ENCODE results near the gene WDR27. TPM values are rescaled to one million over a fixed set of nuclear protein-coding genes. Genes with fewer than 3 reads are reported as not detected.

The WDR27 gene
- total RNA-seq, 2 experiments from 2014 or later, result 77.2 to 108 TPM

GRCh38 chr6:169559592-169559991 is 142.2 kb downstream of the WDR27 start:
- Histone ChIP-seq H3K36me3 (ENCODE audit: insufficient read depth, low read length) (peaks cover 7% of the 10 kb centered on the region; the same call in 1 of the 2 replicates), H3K27ac (ENCODE audit: low read depth, low read length, poor library complexity, severe bottlenecking) (no peak overlapping the region), H4K20me1 (ENCODE audit: insufficient read depth, low read length) (no peaks in the 10 kb centered on the region), H2AFZ (ENCODE audit: low read length) (no peak overlapping the region), H3K4me3 (ENCODE audit: low read depth, low read length, poor library complexity, severe bottlenecking) (no peak overlapping the region), H3K4me2 (ENCODE audit: low read length) (no peak overlapping the region), H3K79me2 (ENCODE audit: insufficient read depth, low read depth, low read length) (no peaks in the 10 kb centered on the region), H3K9me3 (ENCODE audit: low read length) (no peaks in the 10 kb centered on the region), H3K9me2 (ENCODE audit: insufficient read depth, low read length) (no peaks in the 10 kb centered on the region), H3K4me1 (ENCODE audit: insufficient read depth, low read length, poor library complexity, severe bottlenecking) (peaks cover 15% of the 10 kb centered on the region)
- no peak for DNase-seq (ENCODE audit: low spot score)
- POLR2A ChIA-PET, result no interaction called here
- TF ChIP-seq EZH2phosphoT487 (IDR thresholded peaks at IDR 0.05; ENCODE audit: borderline replicate concordance, low read depth, low read length) (no peak), CTCF (conservative IDR thresholded peaks at IDR 0.05; ENCODE audit: low read length) (no peak)
- intact Hi-C loops (cut with micrococcal nuclease; ENCODE audit: unreplicated experiment), result no loop called here
- CTCF ChIA-PET (ENCODE audit: unreplicated experiment), result no interaction called here
- no TSS peak for BruUV-seq (replicated peaks)

GRCh38 chr6:169558774-169559441 is 142.9 kb downstream of the WDR27 start:
- H4K20me1 ChIP-seq (ENCODE audit: insufficient read depth, low read length), result no peaks in the 10 kb centered on the region
- ChIA-PET CTCF (ENCODE audit: unreplicated experiment) (no interaction called here), POLR2A (no interaction called here)
- H3K4me2 ChIP-seq (ENCODE audit: low read length), result no peak overlapping the region
- H3K4me3 ChIP-seq (ENCODE audit: low read depth, low read length, poor library complexity, severe bottlenecking), result no peak overlapping the region
- H3K36me3 ChIP-seq (ENCODE audit: insufficient read depth, low read length), result peaks cover 7% of the 10 kb centered on the region; the same call in 1 of the 2 replicates
- H3K9me3 ChIP-seq (ENCODE audit: low read length), result no peaks in the 10 kb centered on the region
- DNase-seq (ENCODE audit: low spot score), result no peak
- no peak overlapping the region for H3K27ac ChIP-seq (ENCODE audit: low read depth, low read length, poor library complexity, severe bottlenecking)
- H2AFZ ChIP-seq (ENCODE audit: low read length), result no peak overlapping the region
- TF ChIP-seq CTCF (conservative IDR thresholded peaks at IDR 0.05; ENCODE audit: low read length) (no peak), EZH2phosphoT487 (IDR thresholded peaks at IDR 0.05; ENCODE audit: borderline replicate concordance, low read depth, low read length) (no peak)
- no peaks in the 10 kb centered on the region for H3K9me2 ChIP-seq (ENCODE audit: insufficient read depth, low read length)
- no peaks in the 10 kb centered on the region for H3K79me2 ChIP-seq (ENCODE audit: insufficient read depth, low read depth, low read length)
- H3K4me1 ChIP-seq (ENCODE audit: insufficient read depth, low read length, poor library complexity, severe bottlenecking), result peaks cover 15% of the 10 kb centered on the region
- no TSS peak for BruUV-seq (replicated peaks)
- intact Hi-C loops (cut with micrococcal nuclease; ENCODE audit: unreplicated experiment), result no loop called here

GRCh38 chr6:169558378-169558773 is 143.5 kb downstream of the WDR27 start:
- Histone ChIP-seq H3K79me2 (ENCODE audit: insufficient read depth, low read depth, low read length) (no peaks in the 10 kb centered on the region), H3K4me1 (ENCODE audit: insufficient read depth, low read length, poor library complexity, severe bottlenecking) (peaks cover 15% of the 10 kb centered on the region), H3K27ac (ENCODE audit: low read depth, low read length, poor library complexity, severe bottlenecking) (no peak overlapping the region), H3K9me2 (ENCODE audit: insufficient read depth, low read length) (no peaks in the 10 kb centered on the region), H3K9me3 (ENCODE audit: low read length) (no peaks in the 10 kb centered on the region), H3K4me3 (ENCODE audit: low read depth, low read length, poor library complexity, severe bottlenecking) (no peak overlapping the region), H2AFZ (ENCODE audit: low read length) (no peak overlapping the region), H4K20me1 (ENCODE audit: insufficient read depth, low read length) (no peaks in the 10 kb centered on the region), H3K36me3 (ENCODE audit: insufficient read depth, low read length) (peaks cover 7% of the 10 kb centered on the region; the same call in 1 of the 2 replicates), H3K4me2 (ENCODE audit: low read length) (no peak overlapping the region)
- DNase-seq (ENCODE audit: low spot score), result no peak
- TF ChIP-seq CTCF (conservative IDR thresholded peaks at IDR 0.05; ENCODE audit: low read length), result no peak
- no peak for TF ChIP-seq EZH2phosphoT487 (IDR thresholded peaks at IDR 0.05; ENCODE audit: borderline replicate concordance, low read depth, low read length)
- POLR2A ChIA-PET, result no interaction called here
- CTCF ChIA-PET (ENCODE audit: unreplicated experiment), result no interaction called here
- intact Hi-C loops (cut with micrococcal nuclease; ENCODE audit: unreplicated experiment), result no loop called here
- BruUV-seq (replicated peaks), result no TSS peak
